HG03095 (cell line): ENCODE measurements around the gene CDH23.

Experiments
- ATAC-seq: cut with Tn5 transposase; IDR thresholded peaks from one replicate; pipeline ENCODE4 v1.9.1; 2021; ENCODE audit warnings: moderate library complexity; ENCODE audit not compliant: unreplicated experiment

Gene CDH23

DNA sequence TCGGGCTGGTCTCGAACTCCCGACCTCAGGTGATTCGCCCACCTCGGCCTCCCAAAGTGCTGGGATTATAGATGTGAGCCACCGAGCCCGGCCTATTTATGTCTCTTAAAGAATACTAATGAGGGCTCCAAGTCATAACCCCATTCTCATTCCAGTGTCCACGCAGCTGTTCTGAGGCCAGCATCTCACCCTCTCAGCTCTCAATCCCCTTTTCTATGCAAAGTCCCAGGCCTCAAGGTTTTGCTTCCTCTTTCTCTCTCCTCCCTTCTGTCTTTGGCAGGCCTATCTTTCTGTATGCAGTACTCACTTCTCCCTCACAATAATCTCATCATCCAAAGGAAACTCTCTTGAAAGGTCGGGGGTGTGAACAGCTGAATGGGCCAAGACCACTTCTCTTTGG is 404.6 kb downstream of the CDH23 start:
- peak; percentile 73 for ATAC-seq

- ATAC-seq: no peak
Measured at GRCh38 chr10:71802235-71802634, 405.5 kb downstream of the CDH23 start.

GRCh38 chr10:71802715-71803488 is 406.2 kb downstream of the CDH23 start:
- ATAC-seq: no peak

GRCh38 chr10:71804077-71804476 is 407.4 kb downstream of the CDH23 start:
- ATAC-seq: no peak

DNA sequence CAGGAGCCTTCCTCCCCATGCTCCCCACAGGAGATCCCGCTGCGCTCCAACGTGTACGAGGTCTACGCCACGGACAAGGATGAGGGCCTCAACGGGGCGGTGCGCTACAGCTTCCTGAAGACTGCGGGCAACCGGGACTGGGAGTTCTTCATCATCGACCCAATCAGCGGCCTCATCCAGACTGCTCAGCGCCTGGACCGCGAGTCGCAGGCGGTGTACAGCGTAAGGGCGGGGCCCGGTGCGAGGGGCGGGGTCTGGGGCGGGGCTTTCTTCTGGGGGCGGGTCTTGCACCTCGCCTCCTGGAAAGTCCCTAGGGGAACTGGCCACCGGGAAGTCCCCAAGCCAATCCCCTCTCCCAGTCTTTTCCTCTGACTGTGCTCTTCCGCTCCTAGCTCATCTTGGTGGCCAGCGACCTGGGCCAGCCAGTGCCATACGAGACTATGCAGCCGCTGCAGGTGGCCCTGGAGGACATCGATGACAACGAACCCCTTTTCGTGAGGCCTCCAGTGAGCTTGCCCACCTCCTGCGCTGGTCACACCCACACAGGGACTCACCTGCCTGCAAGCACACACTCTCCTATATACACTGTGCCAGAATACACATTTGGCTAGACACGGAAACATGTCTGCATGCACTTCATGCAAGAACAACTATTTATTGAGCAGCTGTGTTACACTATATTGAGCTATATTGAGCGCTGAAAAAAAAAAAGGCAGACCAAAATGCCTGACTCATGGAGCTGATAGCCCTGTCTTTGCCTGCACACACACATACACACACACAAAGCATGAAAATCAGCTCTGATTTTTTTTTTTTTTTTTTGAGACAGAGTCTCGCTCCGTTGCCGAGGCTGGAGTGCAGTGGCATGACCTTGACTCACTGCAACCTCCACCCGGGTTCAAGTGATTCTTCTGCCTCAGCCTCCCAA is 409.3 kb downstream of the CDH23 start:
- no peak for ATAC-seq

GRCh38 chr10:71806704-71807556 is 410.2 kb downstream of the CDH23 start:
- no peak for ATAC-seq

DNA sequence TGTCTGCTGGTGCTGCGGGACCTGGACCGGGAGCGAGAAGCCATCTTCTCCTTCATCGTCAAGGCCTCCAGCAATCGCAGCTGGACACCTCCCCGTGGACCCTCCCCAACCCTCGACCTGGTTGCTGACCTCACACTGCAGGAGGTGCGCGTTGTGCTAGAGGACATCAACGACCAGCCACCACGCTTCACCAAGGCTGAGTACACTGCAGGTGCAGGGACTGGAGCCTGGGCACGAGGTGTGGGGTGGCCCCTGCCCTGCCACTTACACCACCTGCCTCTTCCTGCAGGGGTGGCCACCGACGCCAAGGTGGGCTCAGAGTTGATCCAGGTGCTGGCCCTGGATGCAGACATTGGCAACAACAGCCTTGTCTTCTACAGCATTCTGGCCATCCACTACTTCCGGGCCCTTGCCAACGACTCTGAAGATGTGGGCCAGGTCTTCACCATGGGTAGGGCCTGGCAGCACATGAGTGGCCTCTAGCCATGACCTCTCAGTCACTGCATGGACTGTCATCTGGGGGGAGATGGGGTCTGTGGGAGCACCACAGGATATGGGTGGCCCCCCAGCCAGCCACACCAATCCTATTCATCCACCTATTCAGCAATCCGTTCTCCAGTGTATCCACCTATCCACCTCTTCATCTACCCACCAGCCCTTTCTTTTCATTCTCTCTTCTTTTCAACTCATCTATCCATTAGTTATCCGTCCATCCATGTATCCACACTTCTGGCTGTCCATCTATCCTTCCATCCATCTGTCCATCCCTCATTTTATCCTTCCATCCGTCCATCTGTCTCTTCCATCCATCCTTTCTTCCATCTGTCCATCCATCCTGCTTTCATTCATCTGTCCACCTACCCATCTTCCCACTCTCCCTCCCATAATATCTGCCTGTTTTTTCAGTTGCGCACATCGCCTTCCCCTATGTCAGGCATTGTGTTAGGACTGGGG is 411.1 kb downstream of the CDH23 start:
- no peak for ATAC-seq

GRCh38 chr10:71809628-71810027 is 412.9 kb downstream of the CDH23 start:
- ATAC-seq: no peak

- no peak for ATAC-seq
Measured at GRCh38 chr10:71810048-71810750, 413.5 kb downstream of the CDH23 start.

DNA sequence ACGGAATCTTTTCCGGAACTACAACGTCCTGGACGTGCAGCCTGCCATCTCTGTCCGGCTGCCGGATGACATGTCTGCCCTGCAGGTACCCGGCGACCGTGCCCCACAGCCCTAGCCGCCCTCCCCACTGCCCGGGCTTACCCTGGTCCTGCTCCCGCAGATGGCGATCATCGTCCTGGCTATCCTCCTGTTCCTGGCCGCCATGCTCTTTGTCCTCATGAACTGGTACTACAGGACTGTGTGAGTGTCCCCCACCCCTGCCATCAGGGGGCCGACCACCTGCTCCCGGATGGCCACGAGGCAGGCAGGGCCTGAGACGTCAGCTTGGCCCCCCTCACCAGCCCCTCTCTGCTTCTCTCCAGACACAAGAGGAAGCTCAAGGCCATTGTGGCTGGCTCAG is 414.6 kb downstream of the CDH23 start:
- no peak for ATAC-seq

GRCh38 chr10:71812016-71812912 is 415.5 kb downstream of the CDH23 start:
- ATAC-seq: peak; percentile 54

- no peak for ATAC-seq
Measured at GRCh38 chr10:71812913-71813590, 416.3 kb downstream of the CDH23 start.

DNA sequence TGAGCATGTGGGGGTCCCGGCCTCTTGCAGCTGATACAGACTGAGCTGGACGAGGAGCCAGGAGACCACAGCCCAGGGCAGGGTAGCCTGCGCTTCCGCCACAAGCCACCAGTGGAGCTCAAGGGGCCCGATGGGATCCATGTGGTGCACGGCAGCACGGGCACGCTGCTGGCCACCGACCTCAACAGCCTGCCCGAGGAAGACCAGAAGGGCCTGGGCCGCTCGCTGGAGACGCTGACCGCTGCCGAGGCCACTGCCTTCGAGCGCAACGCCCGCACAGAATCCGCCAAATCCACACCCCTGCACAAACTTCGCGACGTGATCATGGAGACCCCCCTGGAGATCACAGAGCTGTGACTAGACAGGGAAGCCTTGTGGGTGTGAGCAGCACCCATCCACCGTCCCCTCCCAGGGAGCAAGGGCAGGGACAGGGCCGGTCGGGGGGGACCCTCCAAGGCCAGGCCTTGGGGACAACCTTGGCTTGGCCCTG is 418.2 kb downstream of the CDH23 start:
- no peak for ATAC-seq

DNA sequence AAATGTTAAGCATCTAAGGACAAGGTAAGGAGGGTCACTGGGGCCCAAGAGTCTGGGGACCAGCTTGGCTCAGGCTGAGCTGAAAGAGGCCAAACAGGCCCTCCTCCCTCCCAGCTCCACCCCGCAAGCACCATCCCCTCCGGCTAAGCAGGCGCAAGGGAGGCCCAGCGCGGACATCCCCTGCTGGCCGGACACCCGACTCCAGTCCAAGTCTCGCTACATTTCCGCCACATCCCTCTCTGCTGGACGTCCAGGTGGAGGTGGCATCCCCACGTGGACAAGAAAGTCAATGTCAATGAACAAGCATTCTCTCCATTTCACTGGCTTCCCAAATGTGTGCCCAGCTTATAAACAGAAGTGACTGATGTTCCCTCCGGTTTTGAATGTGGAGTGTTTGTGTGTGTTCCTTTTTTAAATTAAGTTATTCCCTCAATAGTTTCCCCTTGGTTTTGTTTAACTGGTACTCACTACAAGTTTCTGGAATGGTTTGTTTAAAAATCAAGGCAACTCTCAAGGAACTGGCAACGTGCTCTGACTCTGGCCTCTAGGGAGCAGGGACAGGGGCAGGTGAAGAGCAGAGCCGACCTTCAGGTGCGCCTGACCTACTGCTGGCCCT is 418.9 kb downstream of the CDH23 start:
- ATAC-seq: no peak

- no peak for ATAC-seq
Measured at GRCh38 chr10:71816421-71816851, 419.7 kb downstream of the CDH23 start.

GRCh38 chr10:71816936-71817618 is 420.4 kb downstream of the CDH23 start:
- ATAC-seq: no peak
